NCI-H526 treated with DMSO at 0.1 percent for 48 hours (cell line): ENCODE data around the gene ZNF445.
"Not testable (repeated sequence)": the region's sequence is repeated elsewhere in the genome, so short reads cannot be mapped to it uniquely, and the experiment has no call there.

Experiments
- DNase-seq: peaks from one replicate; lab custom pipeline; 2025; lab: John Stamatoyannopoulos, UW

ZNF445 gene

GRCh38 chr3:44476181-44476611 lies 1.3 kb downstream of the ZNF445 start:
- no peak for DNase-seq

- not testable (repeated sequence) for DNase-seq
Measured at GRCh38 chr3:44474886-44475285, 2.6 kb downstream of the ZNF445 start.

GRCh38 chr3:44470430-44470829 lies 7.0 kb downstream of the ZNF445 start:
- DNase-seq = no peak

- DNase-seq = no peak
Measured at GRCh38 chr3:44469914-44470313, 7.6 kb downstream of the ZNF445 start.

- DNase-seq = no peak
Measured at GRCh38 chr3:44468572-44469520, 8.6 kb downstream of the ZNF445 start.

- not testable (repeated sequence) for DNase-seq
Measured at GRCh38 chr3:44468099-44468537, 9.4 kb downstream of the ZNF445 start.

- DNase-seq = no peak
Measured at GRCh38 chr3:44467241-44467640, 10.2 kb downstream of the ZNF445 start.

GRCh38 chr3:44464920-44465319 lies 12.6 kb downstream of the ZNF445 start:
- DNase-seq = not testable (repeated sequence)

GRCh38 chr3:44464509-44464908 lies 13.0 kb downstream of the ZNF445 start:
- no peak for DNase-seq

GRCh38 chr3:44460050-44460449 lies 17.4 kb downstream of the ZNF445 start:
- DNase-seq = not testable (repeated sequence)

- no peak for DNase-seq
Measured at GRCh38 chr3:44455318-44455717, 22.2 kb downstream of the ZNF445 start.

GRCh38 chr3:44454258-44454657 lies 23.2 kb downstream of the ZNF445 start:
- no peak for DNase-seq

GRCh38 chr3:44451441-44451840 lies 26.0 kb downstream of the ZNF445 start:
- no peak for DNase-seq

- no peak for DNase-seq
Measured at GRCh38 chr3:44446929-44447328, 30.5 kb downstream of the ZNF445 start.

GRCh38 chr3:44445786-44446185 lies 31.7 kb downstream of the ZNF445 start:
- no peak for DNase-seq

GRCh38 chr3:44444896-44445691 lies 32.4 kb downstream of the ZNF445 start:
- no peak for DNase-seq

GRCh38 chr3:44444437-44444836 lies 33.0 kb downstream of the ZNF445 start:
- no peak for DNase-seq

GRCh38 chr3:44442596-44443309 lies 34.7 kb downstream of the ZNF445 start:
- DNase-seq = no peak

GRCh38 chr3:44439499-44440295 lies 37.8 kb downstream of the ZNF445 start:
- DNase-seq = no peak

GRCh38 chr3:44437800-44438199 lies 39.7 kb downstream of the ZNF445 start:
- DNase-seq = no peak

GRCh38 chr3:44436181-44436580 lies 41.3 kb downstream of the ZNF445 start:
- DNase-seq = no peak
